T1000 (cell line): ENCODE measurements around the gene APBB2.

ENCODE experiments used
- DNase-seq: peaks from one replicate; lab custom pipeline; 2025; ENCODE audit warnings: mixed read lengths; lab: John Stamatoyannopoulos, UW

The APBB2 gene

GRCh38 chr4:41214136-41214824 lies at the start of gene APBB2:
APBB2 (minus strand) TSS chr4:41214542; CDS start chr4:41033254, 181,288 bp downstream.
- peak; percentile 98 for DNase-seq

GRCh38 chr4:41262198-41262597 lies 47.9 kb upstream of the APBB2 start:
- DNase-seq, result no peak

- DNase-seq, result no peak
These were observed 45.9 kb upstream of the APBB2 start for GRCh38 chr4:41260116-41260733.

- peak; percentile 13 for DNase-seq
These were observed 44.4 kb upstream of the APBB2 start for GRCh38 chr4:41258783-41259182.

- no peak for DNase-seq
These were observed 43.6 kb upstream of the APBB2 start for GRCh38 chr4:41257906-41258305.

GRCh38 chr4:41257257-41257901 lies 43.0 kb upstream of the APBB2 start:
- no peak for DNase-seq

GRCh38 chr4:41256740-41257256 lies 42.5 kb upstream of the APBB2 start, which contains the start of gene UCHL1:
UCHL1 (plus strand) TSS chr4:41256928; CDS start chr4:41256977, 49 bp downstream.
- no peak for DNase-seq

GRCh38 chr4:41256131-41256739 lies 41.9 kb upstream of the APBB2 start:
- no peak for DNase-seq

GRCh38 chr4:41245983-41246382 lies 31.6 kb upstream of the APBB2 start:
- DNase-seq, result no peak

GRCh38 chr4:41241919-41242318 lies 27.6 kb upstream of the APBB2 start:
- no peak for DNase-seq

- DNase-seq, result no peak
These were observed 22.2 kb upstream of the APBB2 start for GRCh38 chr4:41236508-41236907.

GRCh38 chr4:41236032-41236431 lies 21.7 kb upstream of the APBB2 start:
- no peak for DNase-seq

GRCh38 chr4:41232856-41233255 lies 18.5 kb upstream of the APBB2 start:
- no peak for DNase-seq

GRCh38 chr4:41232406-41232805 lies 18.1 kb upstream of the APBB2 start:
- no peak for DNase-seq

- no peak for DNase-seq
These were observed 13.6 kb upstream of the APBB2 start for GRCh38 chr4:41227902-41228301.

- no peak for DNase-seq
These were observed 7.7 kb upstream of the APBB2 start for GRCh38 chr4:41221850-41222645.

- no peak for DNase-seq
These were observed 5.1 kb upstream of the APBB2 start for GRCh38 chr4:41219421-41219950.

GRCh38 chr4:41218703-41219102 lies 4.4 kb upstream of the APBB2 start:
- DNase-seq, result no peak

GRCh38 chr4:41217374-41217773 lies 3.0 kb upstream of the APBB2 start:
- DNase-seq, result no peak

- no peak for DNase-seq
These were observed 2.6 kb upstream of the APBB2 start for GRCh38 chr4:41217020-41217333.

GRCh38 chr4:41216294-41217019 lies 2.1 kb upstream of the APBB2 start:
- DNase-seq, result peak; percentile 85
